HG02763 (cell line): ENCODE data around the gene NPVF.

Source experiments
- ATAC-seq: cut with Tn5 transposase; IDR thresholded peaks from one replicate; pipeline ENCODE4 v1.9.1; 2021; ENCODE audit warnings: mild to moderate bottlenecking, moderate library complexity; ENCODE audit not compliant: unreplicated experiment

NPVF gene

GRCh38 chr7:25179325-25179724, 49.0 kb downstream of the NPVF start:
- ATAC-seq: no peak
